Omental fat pad (tissue), 4 donors: ENCODE measurements around the gene LRRC75A. TPM values are rescaled to one million over a fixed set of nuclear protein-coding genes. Genes with fewer than 3 reads are reported as not detected.

ENCODE experiments used
- ATAC-seq: fragments of 150-250 bp; one replicate; pipeline ENCODE4 v1.9.1; 2016; ENCODE audit warnings: mild to moderate bottlenecking, moderate library complexity; ENCODE audit not compliant: low FRiP score
- DNase-seq: peaks from one replicate; pipeline ENCODE4 v3.0.0-alpha.2; 2019; ENCODE audit warnings: low spot score
- total RNA-seq, 4 donors: library from RNA; depleted of rRNA; stranded (reverse); fragments of >200 nt; gene quantifications; one replicate each; pipeline ENCODE4 v1.1.0, GENCODE V29; 2016
- TF ChIP-seq, protein P1 (sequence below), 3 donors: fragments of 450-650 bp; IDR thresholded peaks; one replicate each; pipeline ENCODE4 v1.5.1; 2016 to 2017; ENCODE audit warnings: antibody characterized with exemption in 3 of 3, mild to moderate bottlenecking in 3 of 3, moderate library complexity in 2 of 3

The LRRC75A gene
- total RNA-seq, 4 donors from 2014 or later, result 0.74 to 3.5 (median 2.1) TPM

DNA sequence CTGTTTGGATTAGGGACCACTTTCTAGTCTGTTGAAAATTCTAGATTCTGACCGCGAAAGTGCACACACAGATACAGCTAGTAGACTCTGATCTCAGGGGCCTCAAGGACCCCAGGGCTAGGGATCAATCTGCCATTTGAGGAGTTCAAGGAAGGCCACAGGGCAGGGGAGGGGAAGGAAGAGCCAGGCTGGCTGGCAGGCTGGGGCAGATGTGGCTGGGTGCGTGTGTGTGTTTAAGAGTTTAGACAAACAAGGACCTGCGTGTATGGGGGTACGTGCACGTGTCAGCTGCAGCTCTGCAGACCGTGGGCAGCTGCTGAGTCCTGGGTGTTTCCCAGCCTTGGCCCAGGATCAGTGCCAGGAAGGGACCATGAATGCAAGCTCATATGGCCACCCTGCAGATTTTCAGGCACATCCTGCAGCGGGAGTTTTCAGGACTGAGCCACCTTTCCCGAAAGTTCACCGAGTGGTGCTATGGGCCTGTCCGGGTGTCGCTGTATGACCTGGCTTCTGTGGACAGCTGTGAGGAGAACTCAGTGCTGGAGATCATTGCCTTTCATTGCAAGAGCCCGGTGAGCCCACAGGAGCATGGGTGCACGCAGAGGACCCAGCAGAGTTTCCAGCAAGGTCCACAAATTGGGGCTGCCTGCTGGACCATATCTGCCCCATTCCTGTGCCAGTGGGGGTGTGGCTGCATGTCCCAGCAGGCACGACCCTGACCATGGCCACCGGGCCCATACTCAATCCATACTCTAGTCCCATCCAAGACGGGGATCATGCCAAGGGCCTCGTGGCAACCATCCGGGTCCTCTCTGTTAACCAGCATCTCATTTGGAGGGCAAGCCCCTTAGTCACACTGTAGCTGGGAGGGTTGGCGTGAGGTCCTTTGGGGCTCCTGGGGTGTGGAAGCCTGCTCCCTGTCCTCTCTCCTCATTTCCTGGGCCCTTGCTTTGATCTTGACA lies 66.0 kb downstream of the LRRC75A start:
- DNase-seq (no peak), ATAC-seq (no peak)
- TF ChIP-seq, protein P1, sequence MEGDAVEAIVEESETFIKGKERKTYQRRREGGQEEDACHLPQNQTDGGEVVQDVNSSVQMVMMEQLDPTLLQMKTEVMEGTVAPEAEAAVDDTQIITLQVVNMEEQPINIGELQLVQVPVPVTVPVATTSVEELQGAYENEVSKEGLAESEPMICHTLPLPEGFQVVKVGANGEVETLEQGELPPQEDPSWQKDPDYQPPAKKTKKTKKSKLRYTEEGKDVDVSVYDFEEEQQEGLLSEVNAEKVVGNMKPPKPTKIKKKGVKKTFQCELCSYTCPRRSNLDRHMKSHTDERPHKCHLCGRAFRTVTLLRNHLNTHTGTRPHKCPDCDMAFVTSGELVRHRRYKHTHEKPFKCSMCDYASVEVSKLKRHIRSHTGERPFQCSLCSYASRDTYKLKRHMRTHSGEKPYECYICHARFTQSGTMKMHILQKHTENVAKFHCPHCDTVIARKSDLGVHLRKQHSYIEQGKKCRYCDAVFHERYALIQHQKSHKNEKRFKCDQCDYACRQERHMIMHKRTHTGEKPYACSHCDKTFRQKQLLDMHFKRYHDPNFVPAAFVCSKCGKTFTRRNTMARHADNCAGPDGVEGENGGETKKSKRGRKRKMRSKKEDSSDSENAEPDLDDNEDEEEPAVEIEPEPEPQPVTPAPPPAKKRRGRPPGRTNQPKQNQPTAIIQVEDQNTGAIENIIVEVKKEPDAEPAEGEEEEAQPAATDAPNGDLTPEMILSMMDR (IDR thresholded peaks at IDR 0.05), result no peak

DNA sequence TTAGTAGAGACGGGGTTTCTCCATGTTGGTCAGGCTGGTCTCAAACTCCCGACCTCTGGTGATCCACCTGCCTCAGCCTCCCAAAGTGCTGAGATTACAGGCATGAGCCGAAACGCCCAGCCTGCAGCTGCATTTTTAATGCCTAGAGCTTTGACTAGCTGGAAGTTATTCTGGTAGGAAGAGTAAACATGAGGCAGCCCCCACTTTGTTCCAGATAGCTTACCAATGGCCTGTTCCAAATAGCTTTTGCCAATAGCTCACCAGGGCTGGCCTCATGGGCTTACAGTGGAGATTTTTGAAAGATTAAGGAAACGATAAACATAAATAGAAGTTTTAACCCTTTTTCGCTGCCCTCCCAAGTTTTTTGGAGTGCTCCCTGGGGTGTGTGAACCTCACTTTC lies 66.8 kb downstream of the LRRC75A start:
- DNase-seq, result no peak
- no peak for ATAC-seq
- TF ChIP-seq, protein P1 (IDR thresholded peaks at IDR 0.05), result no peak

- TF ChIP-seq, protein P1 (IDR thresholded peaks at IDR 0.05), result no peak
- DNase-seq, result no peak
- no peak for ATAC-seq
Measured at GRCh38 chr17:16423226-16423872, 68.6 kb downstream of the LRRC75A start.

GRCh38 chr17:16422416-16422815 lies 69.6 kb downstream of the LRRC75A start:
- no peak for ATAC-seq
- no peak for DNase-seq
- TF ChIP-seq, protein P1 (IDR thresholded peaks at IDR 0.05), result no peak

DNA sequence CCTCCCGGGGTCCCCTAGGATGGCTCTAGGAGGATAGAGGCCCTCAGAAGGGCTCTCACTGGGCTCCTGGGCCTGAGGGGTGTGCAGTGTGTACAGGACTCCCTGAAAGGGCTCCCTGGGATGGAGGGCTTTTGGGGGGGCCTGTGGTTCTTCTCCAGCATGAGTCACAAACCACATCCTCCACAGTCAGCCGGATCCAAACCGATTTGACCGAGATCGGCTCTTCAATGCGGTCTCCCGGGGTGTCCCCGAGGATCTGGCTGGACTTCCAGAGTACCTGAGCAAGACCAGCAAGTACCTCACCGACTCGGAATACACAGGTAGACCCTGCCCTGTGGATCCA lies 72.1 kb downstream of the LRRC75A start:
- TF ChIP-seq, protein P1 (IDR thresholded peaks at IDR 0.05), result no peak
- DNase-seq (no peak), ATAC-seq (no peak)

GRCh38 chr17:16419074-16419928 lies 72.7 kb downstream of the LRRC75A start:
- ATAC-seq (no peak), DNase-seq (no peak)
- TF ChIP-seq, protein P1 (IDR thresholded peaks at IDR 0.05), result no peak
